GM18909 (cell line): ENCODE measurements around the gene ELFN2.

ENCODE experiments used
- ATAC-seq: cut with Tn5 transposase; IDR thresholded peaks from one replicate; pipeline ENCODE4 v1.9.1; 2021; ENCODE audit warnings: mild to moderate bottlenecking; ENCODE audit not compliant: unreplicated experiment, poor library complexity

Gene ELFN2

GRCh38 chr22:37366601-37367000 lies 60.7 kb downstream of the ELFN2 start:
- ATAC-seq = no peak

- ATAC-seq = no peak
Observed at GRCh38 chr22:37365950-37366349, 61.3 kb downstream of the ELFN2 start.

- no peak for ATAC-seq
Observed at GRCh38 chr22:37363261-37363992, 63.9 kb downstream of the ELFN2 start.

- no peak for ATAC-seq
Observed at GRCh38 chr22:37362621-37363020, 64.7 kb downstream of the ELFN2 start.

- ATAC-seq = no peak
Observed at GRCh38 chr22:37358917-37359316, 68.4 kb downstream of the ELFN2 start.

GRCh38 chr22:37358386-37358785 lies 68.9 kb downstream of the ELFN2 start:
- no peak for ATAC-seq

- no peak for ATAC-seq
Observed at GRCh38 chr22:37357446-37358075, 69.7 kb downstream of the ELFN2 start.

GRCh38 chr22:37356922-37357321 lies 70.4 kb downstream of the ELFN2 start:
- ATAC-seq = no peak

GRCh38 chr22:37355174-37355573 lies 72.1 kb downstream of the ELFN2 start:
- ATAC-seq = no peak

GRCh38 chr22:37354670-37355069 lies 72.6 kb downstream of the ELFN2 start:
- ATAC-seq = no peak

GRCh38 chr22:37354261-37354660 lies 73.0 kb downstream of the ELFN2 start:
- no peak for ATAC-seq

- ATAC-seq = no peak
Observed at GRCh38 chr22:37353839-37354238, 73.4 kb downstream of the ELFN2 start.

GRCh38 chr22:37352481-37352880 lies 74.8 kb downstream of the ELFN2 start:
- ATAC-seq = no peak

GRCh38 chr22:37351232-37351631 lies 76.0 kb downstream of the ELFN2 start:
- no peak for ATAC-seq

- no peak for ATAC-seq
Observed at GRCh38 chr22:37349043-37349814, 78.0 kb downstream of the ELFN2 start.

- ATAC-seq = no peak
Observed at GRCh38 chr22:37346505-37346895, 80.8 kb downstream of the ELFN2 start.

- ATAC-seq = no peak
Observed at GRCh38 chr22:37345863-37346504, 81.3 kb downstream of the ELFN2 start.

GRCh38 chr22:37344735-37345449 lies 82.4 kb downstream of the ELFN2 start:
- ATAC-seq = no peak

GRCh38 chr22:37343863-37344734 lies 83.2 kb downstream of the ELFN2 start:
- ATAC-seq = no peak
